ENCODE data around the gene PRSS33. TPM values are rescaled to one million over a fixed set of nuclear protein-coding genes. Genes with fewer than 3 reads are reported as not detected.

PRSS33 gene
- total RNA-seq, 1 donor from 2014 or later = not detected

GRCh38 chr16:2816751-2817339, 29.5 kb upstream of the PRSS33 start, which contains the start of gene PRSS21:
TSS of gene PRSS21 (plus strand) at chr16:2817237. CDS start at chr16:2817269, 32 bp downstream.
- no peaks in the 10 kb centered on the region for H3K9me3 ChIP-seq (replicated peaks)
- intact Hi-C loops (cut with micrococcal nuclease) = no loop called here
- DNase-seq = no peak
- no peak within 1 kb of the TSS for H3K4me3 ChIP-seq
- TF ChIP-seq CTCF (IDR thresholded peaks at IDR 0.05; ENCODE audit: borderline replicate concordance) = no peak
- no peak within 1 kb of the TSS for H3K27ac ChIP-seq (replicated peaks)
- no peaks in the 10 kb centered on the region for H3K36me3 ChIP-seq
- H3K4me1 ChIP-seq = peaks cover 4% of the 10 kb centered on the region
- H3K27me3 ChIP-seq (ENCODE audit: low read depth) = peaks cover 100% of the 10 kb centered on the region

GRCh38 chr16:2815299-2815771, 28.0 kb upstream of the PRSS33 start:
- H3K27me3 ChIP-seq (ENCODE audit: low read depth) = peaks cover 95% of the 10 kb centered on the region
- H3K36me3 ChIP-seq = no peaks in the 10 kb centered on the region
- peaks cover 7% of the 10 kb centered on the region for H3K4me1 ChIP-seq
- DNase-seq = no peak
- intact Hi-C loops (cut with micrococcal nuclease) = no loop called here
- TF ChIP-seq CTCF (IDR thresholded peaks at IDR 0.05; ENCODE audit: borderline replicate concordance) = no peak
- no peak overlapping the region for H3K27ac ChIP-seq (replicated peaks)
- no peak overlapping the region for H3K4me3 ChIP-seq
- H3K9me3 ChIP-seq (replicated peaks) = no peaks in the 10 kb centered on the region

DNA sequence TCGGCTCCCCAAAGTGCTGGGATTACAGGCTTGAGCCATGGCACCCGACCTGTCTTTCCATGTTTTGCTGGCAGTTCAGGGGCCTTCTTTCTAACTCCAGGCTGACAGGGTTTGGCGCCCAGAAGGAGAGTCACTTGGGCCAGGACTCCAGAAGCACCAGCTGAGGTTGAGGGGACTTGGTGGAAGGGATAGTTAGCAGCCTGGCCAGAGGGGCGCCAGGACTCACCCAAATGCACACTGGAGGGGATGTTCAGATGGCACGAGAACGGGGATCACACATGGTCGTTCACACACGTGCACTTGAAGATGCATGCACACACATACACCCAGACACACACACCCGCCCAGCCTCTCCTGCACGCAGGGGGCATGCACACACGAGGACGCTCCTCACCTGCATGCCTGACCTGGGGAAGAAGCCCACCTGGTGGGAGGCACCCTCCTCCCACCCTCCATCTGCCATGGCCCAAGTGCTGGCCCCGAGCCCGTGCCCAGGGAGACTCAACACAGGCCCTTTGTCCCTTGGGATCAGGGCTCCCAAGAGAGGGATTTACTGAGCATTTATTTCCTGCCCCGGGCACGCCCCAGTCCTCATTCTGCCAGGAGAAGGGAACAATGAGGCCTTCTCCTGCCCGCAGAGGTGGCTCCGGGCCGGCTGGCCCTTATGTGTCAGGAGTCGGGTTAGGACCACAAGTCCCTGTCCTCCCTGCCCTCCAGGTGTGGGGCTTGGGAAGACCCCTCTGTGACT, 27.4 kb upstream of the PRSS33 start:
- H3K4me1 ChIP-seq = peaks cover 7% of the 10 kb centered on the region
- DNase-seq = no peak
- no peak overlapping the region for H3K27ac ChIP-seq (replicated peaks)
- H3K36me3 ChIP-seq = no peaks in the 10 kb centered on the region
- intact Hi-C loops (cut with micrococcal nuclease) = no loop called here
- no peaks in the 10 kb centered on the region for H3K9me3 ChIP-seq (replicated peaks)
- H3K27me3 ChIP-seq (ENCODE audit: low read depth) = peaks cover 92% of the 10 kb centered on the region
- no peak for TF ChIP-seq CTCF (IDR thresholded peaks at IDR 0.05; ENCODE audit: borderline replicate concordance)
- no peak overlapping the region for H3K4me3 ChIP-seq

GRCh38 chr16:2813771-2814221, 26.4 kb upstream of the PRSS33 start:
- Histone ChIP-seq H3K36me3 (no peaks in the 10 kb centered on the region), H3K27ac (replicated peaks) (no peak overlapping the region), H3K4me1 (peaks cover 7% of the 10 kb centered on the region), H3K9me3 (replicated peaks) (no peaks in the 10 kb centered on the region), H3K4me3 (no peak overlapping the region), H3K27me3 (ENCODE audit: low read depth) (peaks cover 82% of the 10 kb centered on the region)
- intact Hi-C loops (cut with micrococcal nuclease) = no loop called here
- no peak for TF ChIP-seq CTCF (IDR thresholded peaks at IDR 0.05; ENCODE audit: borderline replicate concordance)
- DNase-seq = no peak

DNA sequence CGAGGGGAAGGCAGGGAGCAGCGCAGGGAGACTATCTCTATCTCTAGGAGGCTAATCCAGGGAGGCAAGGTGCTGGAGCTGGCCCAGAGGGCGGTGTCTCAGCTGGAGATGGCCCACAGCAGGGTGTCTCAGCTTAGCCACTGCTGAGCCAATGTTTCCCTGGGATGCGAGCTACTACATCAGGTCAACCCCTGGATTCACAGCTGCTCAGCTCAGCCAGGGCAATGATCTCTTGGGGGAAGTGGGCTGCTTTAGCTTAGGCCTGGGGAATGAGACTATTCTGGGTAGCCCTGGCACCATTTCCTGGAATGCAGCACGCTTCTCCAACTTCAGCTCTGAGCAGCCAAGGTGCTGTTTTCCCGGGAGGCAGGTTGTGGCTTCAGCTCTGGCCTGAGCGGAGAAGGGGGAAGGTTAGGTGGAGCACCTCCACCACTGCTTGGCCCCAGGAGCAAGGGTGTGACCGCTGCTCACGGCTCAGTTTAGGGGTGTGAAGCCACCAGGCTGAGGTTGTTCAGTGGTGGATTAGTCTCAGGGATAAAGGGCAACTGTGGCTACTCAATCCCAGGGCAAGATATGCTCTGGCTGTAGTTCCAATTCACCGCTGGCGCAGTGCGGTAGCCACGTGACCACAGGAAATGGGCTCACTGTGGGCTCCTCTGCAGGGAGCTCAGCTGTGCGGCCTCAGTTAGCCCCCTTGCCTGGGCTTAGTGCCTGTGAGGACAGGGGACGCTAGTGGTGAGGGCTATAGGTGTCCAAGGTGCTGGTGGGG, 24.5 kb upstream of the PRSS33 start:
- intact Hi-C loops (cut with micrococcal nuclease) = no loop called here
- DNase-seq = no peak
- H3K27me3 ChIP-seq (ENCODE audit: low read depth) = peaks cover 79% of the 10 kb centered on the region

More for the DNA sequence above, 24.5 kb upstream of the PRSS33 start:
- no peaks in the 10 kb centered on the region for H3K36me3 ChIP-seq
- H3K27ac ChIP-seq (replicated peaks) = no peak overlapping the region
- no peak overlapping the region for H3K4me3 ChIP-seq
- no peaks in the 10 kb centered on the region for H3K9me3 ChIP-seq (replicated peaks)
- H3K4me1 ChIP-seq = peaks cover 7% of the 10 kb centered on the region
- no peak for TF ChIP-seq CTCF (IDR thresholded peaks at IDR 0.05; ENCODE audit: borderline replicate concordance)

All from left ventricle myocardium inferior (tissue), 1 donor.